Measurements from ENCODE around the gene CARHSP1. TPM values are rescaled to one million over a fixed set of nuclear protein-coding genes. Genes with fewer than 3 reads are reported as not detected.
"Not testable (repeated sequence)": the region's sequence is repeated elsewhere in the genome, so short reads cannot be mapped to it uniquely, and the experiment has no call there.

The CARHSP1 gene
- total RNA-seq, 3 donors from 2014 or later (not counting 1 experiment from before 2014, with no cell fraction given) = 59.0 to 70.0 (median 60.1) TPM

GRCh38 chr16:8846401-8846932 lies 22.3 kb downstream of the CARHSP1 start:
- intact Hi-C loops (cut with micrococcal nuclease) = no loop called here
- ATAC-seq = no peak
- H3K4me1 Mint-ChIP-seq = peaks cover 25 to 45% of the 10 kb centered on the region in 2 donors

GRCh38 chr16:8845699-8846298 lies 23.0 kb downstream of the CARHSP1 start:
- Mint-ChIP-seq H3K27ac (peak overlapping the region in 1 of 2 donors; percentile 7), H3K4me1 (peaks cover 21 to 39% of the 10 kb centered on the region in 2 donors)

More at GRCh38 chr16:8846401-8846932, 22.3 kb downstream of the CARHSP1 start:
- no peak overlapping the region for H3K4me3 Mint-ChIP-seq
- peaks cover 14% of the 10 kb centered on the region for H3K36me3 ChIP-seq (ENCODE audit: control insufficient read depth, insufficient read depth, low read length)
- H3K4me3 ChIP-seq (ENCODE audit: low read length) = no peak overlapping the region
- H3K9me3 Mint-ChIP-seq = no peaks in the 10 kb centered on the region
- TF ChIP-seq CTCF (IDR thresholded peaks at IDR 0.05) = no peak
- H3K4me1 ChIP-seq (ENCODE audit: control insufficient read depth, insufficient read depth, low read length) = peaks cover 6% of the 10 kb centered on the region
- H3K27me3 ChIP-seq (ENCODE audit: control insufficient read depth, insufficient read depth, low read length) = no peaks in the 10 kb centered on the region
- H3K27ac ChIP-seq (ENCODE audit: low read length) = no peak overlapping the region
- H3K27ac Mint-ChIP-seq = no peak overlapping the region
- H3K36me3 Mint-ChIP-seq = no peaks in the 10 kb centered on the region
- no peaks in the 10 kb centered on the region for H3K27me3 Mint-ChIP-seq (ENCODE audit: low read depth in 2 of 2)
- DNase-seq = no peak
- H3K9me3 ChIP-seq (ENCODE audit: control insufficient read depth, insufficient read depth, low read length) = no peaks in the 10 kb centered on the region
- WGBS (ENCODE audit: insufficient coverage) = 98% methylated on average over 10 of the region's 10 CpGs

GRCh38 chr16:8843296-8843695 lies 25.5 kb downstream of the CARHSP1 start:
- DNase-seq; intact Hi-C loops (cut with micrococcal nuclease); H3K36me3 Mint-ChIP-seq; H3K4me3 ChIP-seq (ENCODE audit: low read length); H3K4me1 ChIP-seq (ENCODE audit: control insufficient read depth, insufficient read depth, low read length); H3K9me3 ChIP-seq (ENCODE audit: control insufficient read depth, insufficient read depth, low read length); H3K36me3 ChIP-seq (ENCODE audit: control insufficient read depth, insufficient read depth, low read length); H3K9me3 Mint-ChIP-seq; H3K27me3 ChIP-seq (ENCODE audit: control insufficient read depth, insufficient read depth, low read length); ATAC-seq; H3K4me3 Mint-ChIP-seq; H3K27ac ChIP-seq (ENCODE audit: low read length); H3K27me3 Mint-ChIP-seq (ENCODE audit: low read depth in 2 of 2): not testable (repeated sequence)
- WGBS (ENCODE audit: insufficient coverage) = 97% methylated on average over 8 of the region's 12 CpGs
- H3K27ac Mint-ChIP-seq = peak overlapping the region in 1 of 2 donors; percentile 6
- H3K4me1 Mint-ChIP-seq = peaks cover 12 to 33% of the 10 kb centered on the region in 2 donors

More at GRCh38 chr16:8845699-8846298, 23.0 kb downstream of the CARHSP1 start:
- H3K4me1 ChIP-seq (ENCODE audit: control insufficient read depth, insufficient read depth, low read length) = peaks cover 6% of the 10 kb centered on the region
- no peak overlapping the region for H3K4me3 ChIP-seq (ENCODE audit: low read length)
- H3K9me3 ChIP-seq (ENCODE audit: control insufficient read depth, insufficient read depth, low read length) = no peaks in the 10 kb centered on the region
- no peak for ATAC-seq
- Mint-ChIP-seq H3K4me3 (no peak overlapping the region), H3K36me3 (no peaks in the 10 kb centered on the region), H3K27me3 (ENCODE audit: low read depth in 2 of 2) (no peaks in the 10 kb centered on the region), H3K9me3 (no peaks in the 10 kb centered on the region)
- H3K27ac ChIP-seq (ENCODE audit: low read length) = no peak overlapping the region
- no peaks in the 10 kb centered on the region for H3K27me3 ChIP-seq (ENCODE audit: control insufficient read depth, insufficient read depth, low read length)
- no peak for DNase-seq
- intact Hi-C loops (cut with micrococcal nuclease) = no loop called here
- TF ChIP-seq CTCF (IDR thresholded peaks at IDR 0.05) = no peak
- WGBS (ENCODE audit: insufficient coverage) = 97% methylated on average over 7 of the region's 7 CpGs
- peaks cover 14% of the 10 kb centered on the region for H3K36me3 ChIP-seq (ENCODE audit: control insufficient read depth, insufficient read depth, low read length)

GRCh38 chr16:8842016-8842415 lies 26.8 kb downstream of the CARHSP1 start:
- H3K4me3 ChIP-seq (ENCODE audit: low read length); H3K36me3 ChIP-seq (ENCODE audit: control insufficient read depth, insufficient read depth, low read length); H3K27ac ChIP-seq (ENCODE audit: low read length); H3K9me3 ChIP-seq (ENCODE audit: control insufficient read depth, insufficient read depth, low read length); H3K9me3 Mint-ChIP-seq; ATAC-seq; H3K27me3 Mint-ChIP-seq (ENCODE audit: low read depth in 2 of 2); H3K27ac Mint-ChIP-seq; H3K27me3 ChIP-seq (ENCODE audit: control insufficient read depth, insufficient read depth, low read length); intact Hi-C loops (cut with micrococcal nuclease); H3K4me1 ChIP-seq (ENCODE audit: control insufficient read depth, insufficient read depth, low read length); H3K36me3 Mint-ChIP-seq; H3K4me3 Mint-ChIP-seq; DNase-seq: not testable (repeated sequence)
- WGBS (ENCODE audit: insufficient coverage) = 82% methylated on average over 4 of the region's 4 CpGs
- peaks cover 12 to 33% of the 10 kb centered on the region in 2 donors for H3K4me1 Mint-ChIP-seq

- H3K27me3 Mint-ChIP-seq (ENCODE audit: low read depth in 2 of 2); H3K27ac ChIP-seq (ENCODE audit: low read length); H3K27ac Mint-ChIP-seq; H3K9me3 Mint-ChIP-seq; H3K9me3 ChIP-seq (ENCODE audit: control insufficient read depth, insufficient read depth, low read length); ATAC-seq; H3K36me3 ChIP-seq (ENCODE audit: control insufficient read depth, insufficient read depth, low read length); H3K4me3 ChIP-seq (ENCODE audit: low read length); H3K27me3 ChIP-seq (ENCODE audit: control insufficient read depth, insufficient read depth, low read length); H3K36me3 Mint-ChIP-seq; intact Hi-C loops (cut with micrococcal nuclease); H3K4me3 Mint-ChIP-seq; DNase-seq; H3K4me1 ChIP-seq (ENCODE audit: control insufficient read depth, insufficient read depth, low read length): not testable (repeated sequence)
- H3K4me1 Mint-ChIP-seq = peaks cover 9 to 15% of the 10 kb centered on the region in 2 donors
- WGBS (ENCODE audit: insufficient coverage) = 96% methylated on average over 15 of the region's 15 CpGs
Measured at GRCh38 chr16:8837594-8837993, 31.2 kb downstream of the CARHSP1 start.

- H3K4me3 Mint-ChIP-seq; H3K36me3 Mint-ChIP-seq; DNase-seq; H3K36me3 ChIP-seq (ENCODE audit: control insufficient read depth, insufficient read depth, low read length); H3K9me3 ChIP-seq (ENCODE audit: control insufficient read depth, insufficient read depth, low read length); H3K9me3 Mint-ChIP-seq; H3K4me1 ChIP-seq (ENCODE audit: control insufficient read depth, insufficient read depth, low read length); H3K27me3 ChIP-seq (ENCODE audit: control insufficient read depth, insufficient read depth, low read length); H3K27ac ChIP-seq (ENCODE audit: low read length); intact Hi-C loops (cut with micrococcal nuclease); H3K27ac Mint-ChIP-seq; H3K27me3 Mint-ChIP-seq (ENCODE audit: low read depth in 2 of 2); H3K4me3 ChIP-seq (ENCODE audit: low read length); ATAC-seq: not testable (repeated sequence)
- WGBS (ENCODE audit: insufficient coverage) = over 99% methylated on average over 7 of the region's 7 CpGs
- peaks cover under 1 to 22% of the 10 kb centered on the region in 2 donors for H3K4me1 Mint-ChIP-seq
Measured at GRCh38 chr16:8836797-8837196, 32.0 kb downstream of the CARHSP1 start.

Measured in natural killer cell (primary cell).